Measurements from ENCODE around the gene KCNN1.

KCNN1 gene

GRCh38 chr19:17949956-17950309 lies 17.0 kb upstream of the KCNN1 start (continued):
- TF ChIP-seq INSM2 (tag by site-specific recombination; IDR thresholded peaks at IDR 0.05), result no peak
- TF ChIP-seq PRDM2 (tag by site-specific recombination; IDR thresholded peaks at IDR 0.05; ENCODE audit: borderline replicate concordance), result no peak
- TF ChIP-seq ZNF501 (tag by site-specific recombination; IDR thresholded peaks at IDR 0.05), result no peak
- no peak for TF ChIP-seq ZNF302 (tag by site-specific recombination; IDR thresholded peaks at IDR 0.05; ENCODE audit: low read depth)
- TF ChIP-seq ZNF610 (tag by site-specific recombination; IDR thresholded peaks at IDR 0.05; ENCODE audit: borderline replicate concordance), result no peak
- TF ChIP-seq ZNF121 (tag by site-specific recombination; IDR thresholded peaks at IDR 0.05), result no peak
- TF ChIP-seq ZNF341 (tag by site-specific recombination; IDR thresholded peaks at IDR 0.05; ENCODE audit: low read depth), result peak; percentile 95
- TF ChIP-seq ZNF26 (tag by site-specific recombination; IDR thresholded peaks at IDR 0.05), result no peak
- TF ChIP-seq ZNF473 (tag by site-specific recombination; IDR thresholded peaks at IDR 0.05), result no peak
- TF ChIP-seq ZBTB20 (tag by site-specific recombination; IDR thresholded peaks at IDR 0.05), result peak; percentile 23; the same call in 1 of the 2 replicates
- TF ChIP-seq ZBTB17 (tag by site-specific recombination; IDR thresholded peaks at IDR 0.05), result peak; percentile 56; the same call in 1 of the 2 replicates
- no peak for TF ChIP-seq ZNF423 (tag by site-specific recombination; IDR thresholded peaks at IDR 0.05)
- TF ChIP-seq ZNF518A (tag by site-specific recombination; conservative IDR thresholded peaks at IDR 0.05; ENCODE audit: low read depth), result no peak
- TF ChIP-seq ZNF585B (tag by site-specific recombination; IDR thresholded peaks at IDR 0.05), result no peak
- peak; percentile 77; the same call in 1 of the 2 replicates for TF ChIP-seq ZBTB48 (tag by site-specific recombination; IDR thresholded peaks at IDR 0.05)
- TF ChIP-seq ZNF112 (tag by site-specific recombination; IDR thresholded peaks at IDR 0.05), result no peak
- no peak for TF ChIP-seq ZIC2 (tag by site-specific recombination; IDR thresholded peaks at IDR 0.05)
- no peak for TF ChIP-seq SCRT1 (tag by site-specific recombination; IDR thresholded peaks at IDR 0.05; ENCODE audit: borderline replicate concordance)
- 0 out of 2 replicates have a peak, but pooled peaks have one; percentile 7 for TF ChIP-seq PRDM1 (tag by site-specific recombination; IDR thresholded peaks at IDR 0.05)
- TF ChIP-seq PATZ1 (tag by site-specific recombination; IDR thresholded peaks at IDR 0.05), result peak; percentile 34; the same call in 1 of the 2 replicates
- TF ChIP-seq ZNF23 (tag by site-specific recombination; IDR thresholded peaks at IDR 0.05; ENCODE audit: borderline replicate concordance), result no peak
- no peak for TF ChIP-seq SP3 (tag by site-specific recombination; IDR thresholded peaks at IDR 0.05)
- no peak for TF ChIP-seq TCF7L2 (IDR thresholded peaks at IDR 0.05; ENCODE audit: borderline replicate concordance, low read depth, low read length)
- TF ChIP-seq ZNF510 (tag by site-specific recombination; IDR thresholded peaks at IDR 0.05; ENCODE audit: insufficient replicate concordance), result no peak
- no peak for TF ChIP-seq ZNF624 (tag by site-specific recombination; IDR thresholded peaks at IDR 0.05)

Measured in HEK293 (cell line).